Gastrocnemius medialis (tissue), 4 donors: ENCODE data around the gene MEAF6.

Experiments
- POLR2A ChIP-seq, 2 donors: fragments of 450-650 bp; IDR thresholded peaks; one replicate each; pipeline ENCODE4 v1.6.1; 2017; ENCODE audit warnings: antibody characterized with exemption in 2 of 2, mild to moderate bottlenecking in 2 of 2, moderate library complexity in 2 of 2
- TF ChIP-seq, protein P1 (sequence below), 5 experiments: fragments of 450-650 bp in 3 of 5; fragments of 200-600 bp in 2 of 5; sonication (generic) in 2 of 5; IDR thresholded peaks in 4 of 5; conservative IDR thresholded peaks in 1 of 5; 1 replicate in 4 of 5; 2 replicates in 1 of 5; pipeline ENCODE4 v1.5.1; 2016 to 2019; ENCODE audit warnings: antibody characterized with exemption in 5 of 5, mild to moderate bottlenecking in 3 of 5, moderate library complexity in 3 of 5

DNA sequence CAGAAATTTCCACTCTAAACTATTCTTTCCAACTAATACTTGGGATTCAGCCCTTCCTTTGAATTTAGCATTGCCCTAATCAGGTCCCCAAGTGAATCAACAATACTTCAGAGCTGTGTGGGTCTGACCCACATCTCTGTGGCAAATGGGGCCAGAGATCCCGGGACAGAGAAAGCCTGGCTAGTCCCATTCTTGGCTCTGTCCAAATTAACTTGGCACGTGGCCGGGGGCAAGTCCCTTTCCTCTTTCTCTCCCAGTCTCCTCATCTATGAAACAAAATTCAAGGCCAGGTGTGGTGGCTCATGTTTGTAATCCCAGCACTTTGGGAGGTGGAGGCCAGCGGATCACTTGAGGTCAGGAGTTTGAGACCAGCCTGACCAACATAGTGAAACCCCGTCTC is 46.5 kb downstream of the MEAF6 start:
- TF ChIP-seq, protein P1, sequence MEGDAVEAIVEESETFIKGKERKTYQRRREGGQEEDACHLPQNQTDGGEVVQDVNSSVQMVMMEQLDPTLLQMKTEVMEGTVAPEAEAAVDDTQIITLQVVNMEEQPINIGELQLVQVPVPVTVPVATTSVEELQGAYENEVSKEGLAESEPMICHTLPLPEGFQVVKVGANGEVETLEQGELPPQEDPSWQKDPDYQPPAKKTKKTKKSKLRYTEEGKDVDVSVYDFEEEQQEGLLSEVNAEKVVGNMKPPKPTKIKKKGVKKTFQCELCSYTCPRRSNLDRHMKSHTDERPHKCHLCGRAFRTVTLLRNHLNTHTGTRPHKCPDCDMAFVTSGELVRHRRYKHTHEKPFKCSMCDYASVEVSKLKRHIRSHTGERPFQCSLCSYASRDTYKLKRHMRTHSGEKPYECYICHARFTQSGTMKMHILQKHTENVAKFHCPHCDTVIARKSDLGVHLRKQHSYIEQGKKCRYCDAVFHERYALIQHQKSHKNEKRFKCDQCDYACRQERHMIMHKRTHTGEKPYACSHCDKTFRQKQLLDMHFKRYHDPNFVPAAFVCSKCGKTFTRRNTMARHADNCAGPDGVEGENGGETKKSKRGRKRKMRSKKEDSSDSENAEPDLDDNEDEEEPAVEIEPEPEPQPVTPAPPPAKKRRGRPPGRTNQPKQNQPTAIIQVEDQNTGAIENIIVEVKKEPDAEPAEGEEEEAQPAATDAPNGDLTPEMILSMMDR (IDR thresholded peaks at IDR 0.05 in 4 of 5, conservative IDR thresholded peaks at IDR 0.05 in 1 of 5) = no peak
- no peak for TF ChIP-seq POLR2A (IDR thresholded peaks at IDR 0.05)
